GM18873 (cell line): ENCODE measurements around the gene RIN3.

Experiments used
- ATAC-seq: cut with Tn5 transposase; IDR thresholded peaks from one replicate; pipeline ENCODE4 v1.9.1; 2021; ENCODE audit warnings: mild to moderate bottlenecking, moderate library complexity, moderate number of reproducible peaks; ENCODE audit not compliant: unreplicated experiment, low FRiP score

Gene RIN3

GRCh38 chr14:92513204-92513965 lies at the start of gene RIN3:
Gene RIN3 (plus strand): TSS chr14:92513781. CDS start chr14:92513933, 152 bp downstream.
- no peak for ATAC-seq

GRCh38 chr14:92464156-92464555 lies 49.4 kb upstream of the RIN3 start:
- ATAC-seq, result no peak

- no peak for ATAC-seq
Observed at GRCh38 chr14:92464716-92465115, 48.9 kb upstream of the RIN3 start.

GRCh38 chr14:92465353-92466055 lies 48.1 kb upstream of the RIN3 start:
- ATAC-seq, result no peak

- no peak for ATAC-seq
Observed at GRCh38 chr14:92466059-92466458, 47.5 kb upstream of the RIN3 start.

GRCh38 chr14:92469515-92469914 lies 44.1 kb upstream of the RIN3 start:
- no peak for ATAC-seq

GRCh38 chr14:92470215-92470614 lies 43.4 kb upstream of the RIN3 start:
- no peak for ATAC-seq

- ATAC-seq, result no peak
Observed at GRCh38 chr14:92470811-92471210, 42.8 kb upstream of the RIN3 start.

GRCh38 chr14:92471919-92472318 lies 41.7 kb upstream of the RIN3 start:
- ATAC-seq, result no peak

GRCh38 chr14:92472860-92473259 lies 40.7 kb upstream of the RIN3 start:
- ATAC-seq, result no peak

GRCh38 chr14:92473261-92473968 lies 40.2 kb upstream of the RIN3 start:
- no peak for ATAC-seq

- ATAC-seq, result no peak
Observed at GRCh38 chr14:92473969-92474535, 39.5 kb upstream of the RIN3 start.

- ATAC-seq, result no peak
Observed at GRCh38 chr14:92475037-92475436, 38.5 kb upstream of the RIN3 start.

GRCh38 chr14:92475451-92476187 lies 38.0 kb upstream of the RIN3 start:
- no peak for ATAC-seq

- ATAC-seq, result no peak
Observed at GRCh38 chr14:92480856-92481255, 32.7 kb upstream of the RIN3 start.

GRCh38 chr14:92481386-92481785 lies 32.2 kb upstream of the RIN3 start:
- ATAC-seq, result no peak

GRCh38 chr14:92481811-92482555 lies 31.6 kb upstream of the RIN3 start:
- no peak for ATAC-seq

GRCh38 chr14:92482621-92483319 lies 30.8 kb upstream of the RIN3 start:
- ATAC-seq, result no peak
